GM12892 (cell line): ENCODE measurements around the gene LTB4R2.

Experiments
- POLR2A ChIP-seq: IDR thresholded peaks from 2 replicates; pipeline ENCODE4 v1.6.1; 2011; ENCODE audit warnings: low read depth, low read length, control low read depth
- TAF1 ChIP-seq: IDR thresholded peaks from 2 replicates; pipeline ENCODE4 v1.6.1; 2011; ENCODE audit warnings: low read depth, mild to moderate bottlenecking, control low read depth, low read length, borderline replicate concordance

GRCh38 chr14:24260780-24261157 is 49.2 kb upstream of the LTB4R2 start:
- TF ChIP-seq POLR2A (no peak), TAF1 (no peak)
